Sigmoid colon (tissue), 7 donors: ENCODE data around the gene POLR1F. TPM values are rescaled to one million over a fixed set of nuclear protein-coding genes. Genes with fewer than 3 reads are reported as not detected.
A peak's percentile ranks its signal among the peaks of the same experiment; 100 is the strongest.

Experiments
- DNase-seq: peaks from one replicate; pipeline ENCODE4 v3.0.0-alpha.2; 2019
- H3K27ac ChIP-seq, 4 donors: fragments of 200-600 bp; sonication (generic); one replicate each; pipeline ENCODE4 v1.5.1; 2016 to 2019; ENCODE audit warnings: mild to moderate bottlenecking in 1 of 4
- H3K27me3 ChIP-seq, 3 donors: fragments of 200-600 bp; sonication (generic); one replicate each; pipeline ENCODE4 v1.5.1; 2019; ENCODE audit warnings: mild to moderate bottlenecking in 1 of 3
- H3K36me3 ChIP-seq, 4 donors: fragments of 200-600 bp; sonication (generic); one replicate each; pipeline ENCODE4 v1.5.1; 2016 to 2019
- H3K4me1 ChIP-seq, 4 donors: fragments of 200-600 bp; sonication (generic); one replicate each; pipeline ENCODE4 v1.5.1; 2017 to 2019
- H3K4me3 ChIP-seq, 4 donors: fragments of 200-600 bp; sonication (generic); one replicate each; pipeline ENCODE4 v1.5.1; 2017 to 2019; ENCODE audit warnings: mild to moderate bottlenecking in 2 of 4, moderate library complexity in 1 of 4
- H3K9me3 ChIP-seq, 4 donors: fragments of 200-600 bp in 3 of 4; sonication (generic) in 3 of 4; one replicate each; pipeline versions ENCODE4 v1.5.1 to v1.6.1; 2013 to 2019
- CTCF ChIP-seq, 4 experiments: fragments of 450-650 bp in 3 of 4; fragments of 200-600 bp in 1 of 4; IDR thresholded peaks; one replicate each; pipeline ENCODE4 v1.5.1; 2016 to 2019; ENCODE audit warnings: antibody characterized with exemption in 4 of 4, mild to moderate bottlenecking in 3 of 4, moderate library complexity in 2 of 4
- EP300 ChIP-seq, 4 donors: sonication (generic); formaldehyde crosslinking; IDR thresholded peaks; one replicate each; pipeline ENCODE4 v1.6.1; 2017; ENCODE audit warnings: antibody characterized with exemption in 4 of 4
- POLR2A ChIP-seq, 2 donors: fragments of 450-650 bp; IDR thresholded peaks; one replicate each; pipeline ENCODE4 v1.6.1; 2016; ENCODE audit warnings: antibody characterized with exemption in 2 of 2, mild to moderate bottlenecking in 2 of 2, moderate library complexity in 2 of 2
- POLR2AphosphoS5 ChIP-seq, 4 donors: sonication (generic); formaldehyde crosslinking; IDR thresholded peaks; one replicate each; pipeline ENCODE4 v1.6.1; 2017; ENCODE audit warnings: antibody characterized with exemption in 4 of 4
- WGBS, 2 donors: extraction: QIAGEN DNeasy Blood & Tissue Kit; methylation state at CpG; one replicate each; pipeline ENCODE4 v1.1.7; 2013; 5-methylcytosine and 5-hydroxymethylcytosine counted together
- intact Hi-C: fragments of 100-400 bp; cut with DNase I; formaldehyde crosslinking; loops from one replicate; pipeline ENCODE4 v1.15.1; 2023
- polyA plus RNA-seq, 3 donors: library from polyadenylated mRNA; stranded (reverse); fragments of 200-250 nt; gene quantifications; one replicate each; pipeline ENCODE4 v1.2.3, GENCODE V29; 2013
- small RNA-seq, 3 donors: library from RNA; depleted of rRNA; stranded (forward); fragments of <200 nt; gene quantifications; one replicate each; pipeline ENCODE3, GENCODE V24; 2016
- total RNA-seq, 4 donors: library from RNA; depleted of rRNA; stranded (reverse); fragments of >200 nt; gene quantifications; one replicate each; pipeline ENCODE4 v1.1.0, GENCODE V29; 2016
- donor health status: healthy with polysubstance abuse.
- donor health status: Bipolar disorder and iron deficiency.
- donor health status: healthy.

Gene POLR1F
- total and polyA plus RNA-seq, 7 donors = 4.2 to 15.6 (median 9.7) TPM

GRCh38 chr7:19665399-19666008, 43.3 kb downstream of the POLR1F start:
- no peak for TF ChIP-seq POLR2A (IDR thresholded peaks at IDR 0.05)
- peak in 3 of 4 experiments; percentile 30 to 54 (median 31) for TF ChIP-seq CTCF (IDR thresholded peaks at IDR 0.05)
- intact Hi-C loops = loop anchor here (5.0 kb wide), 1 partner anchor 1313 kb away; no protein-coding TSS in a partner anchor
- no peak for DNase-seq
- no peak overlapping the region for H3K27ac ChIP-seq
- no peaks in the 10 kb centered on the region for H3K9me3 ChIP-seq
- H3K27me3 ChIP-seq = no peaks in the 10 kb centered on the region
- H3K36me3 ChIP-seq = no peaks in the 10 kb centered on the region
- H3K4me1 ChIP-seq = no peaks in the 10 kb centered on the region
- WGBS, 2 donors = 0 to 3% methylated on average over 1 of the region's 1 CpG
- H3K4me3 ChIP-seq = no peak overlapping the region

- DNase-seq = no peak
- Histone ChIP-seq H3K4me1 (no peaks in the 10 kb centered on the region), H3K36me3 (no peaks in the 10 kb centered on the region), H3K4me3 (no peak overlapping the region), H3K27me3 (no peaks in the 10 kb centered on the region), H3K9me3 (no peaks in the 10 kb centered on the region), H3K27ac (no peak overlapping the region)
- intact Hi-C loops = no loop called here
- 6 to 39% methylated on average over 4 of the region's 4 CpGs for WGBS, 2 donors
- no peak for TF ChIP-seq EP300 (IDR thresholded peaks at IDR 0.05)
- TF ChIP-seq POLR2AphosphoS5 (IDR thresholded peaks at IDR 0.05) = no peak
- TF ChIP-seq POLR2A (IDR thresholded peaks at IDR 0.05) = no peak
- no peak for TF ChIP-seq CTCF (IDR thresholded peaks at IDR 0.05)
Observed at GRCh38 chr7:19663816-19664462, 44.9 kb downstream of the POLR1F start.

- TF ChIP-seq CTCF (IDR thresholded peaks at IDR 0.05) (no peak), EP300 (IDR thresholded peaks at IDR 0.05) (no peak), POLR2A (IDR thresholded peaks at IDR 0.05) (no peak), POLR2AphosphoS5 (IDR thresholded peaks at IDR 0.05) (no peak)
Observed at GRCh38 chr7:19648791-19649190, 60.0 kb downstream of the POLR1F start.

More at GRCh38 chr7:19648791-19649190, 60.0 kb downstream of the POLR1F start:
- no peak for DNase-seq
- no peak overlapping the region for H3K27ac ChIP-seq
- H3K36me3 ChIP-seq = no peaks in the 10 kb centered on the region
- 58 to 82% methylated on average over 2 of the region's 2 CpGs for WGBS, 2 donors
- H3K4me1 ChIP-seq = no peaks in the 10 kb centered on the region
- H3K4me3 ChIP-seq = no peak overlapping the region
- intact Hi-C loops = no loop called here
- H3K9me3 ChIP-seq = peaks cover 0 to 11% (median 0%) of the 10 kb centered on the region in 4 donors
- no peaks in the 10 kb centered on the region for H3K27me3 ChIP-seq

Small RNA genes within 50 kb of the gene (small RNA-seq; reads per million reads assigned to genes)
- 0 reads per million in 3 donors for gene MIR3146

Other genes starting within 250 kb of the POLR1F start
- gene TMEM196, start 64.6 kb upstream of the POLR1F start, total RNA-seq = 1 to 10 TPM in 1 of 4 donors, under 1 TPM in 2, not detected in 1; 0.14 to 1.4 (median 0.16) TPM
- gene TMEM196, start 64.6 kb upstream of the POLR1F start, polyA plus RNA-seq = under 1 TPM in 1 of 3 donors, not detected in 2; 0.13 TPM